Calu3 (cell line): ENCODE results near the gene ALG1L2. TPM values are rescaled to one million over a fixed set of nuclear protein-coding genes. Genes with fewer than 3 reads are reported as not detected.
"Not testable (repeated sequence)": the region's sequence is repeated elsewhere in the genome, so short reads cannot be mapped to it uniquely, and the experiment has no call there.

Source experiments
- BruUV-seq: library from RNA; stranded (reverse); fragments of 400-500 nt; replicated peaks from 2 replicates; lab custom pipeline; 2021; lab: Mats Ljungman, UMichigan
- CTCF ChIA-PET: fragments of 300-600 bp; sonication (Branson Sonifier 250); formaldehyde crosslinking; loops from one replicate; lab custom pipeline; 2022; ENCODE audit warnings: antibody characterized with exemption; lab: Charles Lee
- DNase-seq: peaks from one replicate; pipeline ENCODE4 v3.0.0; 2022
- H3K27ac Mint-ChIP-seq: one replicate; pipeline ENCODE4 v1.8.0; 2022; ENCODE audit warnings: mixed read lengths; ENCODE audit not compliant: unreplicated experiment
- H3K27me3 Mint-ChIP-seq: one replicate; pipeline ENCODE4 v1.8.0; 2022; ENCODE audit warnings: mixed read lengths; ENCODE audit not compliant: unreplicated experiment
- H3K36me3 Mint-ChIP-seq: one replicate; pipeline ENCODE4 v1.8.0; 2022; ENCODE audit warnings: mild to moderate bottlenecking, moderate library complexity, mixed read lengths; ENCODE audit not compliant: insufficient read depth, unreplicated experiment
- H3K4me1 Mint-ChIP-seq: one replicate; pipeline ENCODE4 v1.8.0; 2022; ENCODE audit warnings: mild to moderate bottlenecking, low read depth, mixed read lengths; ENCODE audit not compliant: unreplicated experiment
- H3K4me3 Mint-ChIP-seq: one replicate; pipeline ENCODE4 v1.8.0; 2022; ENCODE audit warnings: mild to moderate bottlenecking, low read depth, moderate library complexity, mixed read lengths; ENCODE audit not compliant: unreplicated experiment
- H3K9me3 Mint-ChIP-seq: one replicate; pipeline ENCODE4 v1.8.0; 2022; ENCODE audit warnings: low read depth, mixed read lengths; ENCODE audit not compliant: unreplicated experiment
- intact Hi-C: fragments of 100-400 bp; cut with micrococcal nuclease; formaldehyde crosslinking; loops from one replicate; pipeline ENCODE4 v1.10.0; 2022; ENCODE audit not compliant: unreplicated experiment
- total RNA-seq: library from RNA; stranded (reverse); gene quantifications from 2 replicates; pipeline ENCODE4 v1.2.3, GENCODE V29; 2022

ALG1L2 gene
- total RNA-seq, 1 experiment from 2014 or later: 2.0 TPM

- intact Hi-C loops: loop anchor here (10.0 kb wide), 1 partner anchor 99 kb away; no protein-coding TSS in a partner anchor
- not testable (repeated sequence) for H3K36me3 Mint-ChIP-seq, H3K27ac Mint-ChIP-seq, BruUV-seq, H3K4me3 Mint-ChIP-seq, H3K9me3 Mint-ChIP-seq, DNase-seq
- peaks cover 13% of the 10 kb centered on the region for H3K4me1 Mint-ChIP-seq
- peaks cover 35% of the 10 kb centered on the region for H3K27me3 Mint-ChIP-seq
- CTCF ChIA-PET: interaction anchor here (1.9 kb wide), 1 partner anchor 34 kb away, joined by 8 read pairs; no protein-coding TSS in a partner anchor
These were observed 63.8 kb downstream of the ALG1L2 start for GRCh38 chr3:130145456-130145855.

DNA sequence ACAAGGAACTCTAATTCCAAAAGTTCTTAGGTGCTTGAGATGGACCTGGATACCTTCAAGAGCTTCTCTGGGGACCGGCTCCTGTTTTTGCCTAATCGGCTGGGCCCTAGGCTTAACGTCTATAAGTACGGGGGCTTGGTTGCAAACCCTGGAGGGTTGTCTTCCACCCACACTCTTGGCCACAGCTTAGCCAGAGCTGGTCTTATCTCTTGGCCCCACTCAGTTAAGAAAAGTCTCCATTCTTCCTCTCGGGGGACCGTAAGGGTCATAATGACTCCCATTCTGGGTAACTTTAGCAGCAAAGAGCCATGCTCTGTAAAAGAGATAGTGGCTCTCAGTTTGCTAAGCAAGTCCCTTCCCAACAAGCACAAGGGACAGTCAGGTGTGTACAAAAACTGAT, 64.8 kb downstream of the ALG1L2 start:
- H3K36me3 Mint-ChIP-seq, BruUV-seq, CTCF ChIA-PET, DNase-seq, H3K9me3 Mint-ChIP-seq, H3K4me3 Mint-ChIP-seq, H3K27ac Mint-ChIP-seq: not testable (repeated sequence)
- Mint-ChIP-seq H3K27me3 (peaks cover 45% of the 10 kb centered on the region), H3K4me1 (peaks cover 13% of the 10 kb centered on the region)
- intact Hi-C loops: loop anchor here (10.0 kb wide), 1 partner anchor 98 kb away; no protein-coding TSS in a partner anchor

Other genes starting within 250 kb of the ALG1L2 start
- 51.7 and 57.2 TPM in 2 replicates for gene TMCC1, start 188.1 kb upstream of the ALG1L2 start, total RNA-seq
- not detected in 2 replicates for gene TRH, start 107.1 kb upstream of the ALG1L2 start, total RNA-seq